ENCODE data around the gene ADA. TPM values are rescaled to one million over a fixed set of nuclear protein-coding genes. Genes with fewer than 3 reads are reported as not detected.

ADA gene
- total and polyA plus RNA-seq, 2 of the 13 experiments (the other 11 are each of a cell fraction or from before 2014, with no cell fraction given): 2.5 to 11.3 TPM

- TF ChIP-seq ZHX1 (CRISPR knock-in tag; IDR thresholded peaks at IDR 0.05; ENCODE audit: low read depth): no peak
- 0 out of 2 replicates have a peak, but pooled peaks have one; percentile 36 for TF ChIP-seq FOXP4 (CRISPR knock-in tag; IDR thresholded peaks at IDR 0.05)
- 0 out of 2 replicates have a peak, but pooled peaks have one; percentile 49 for TF ChIP-seq NFKB2 (CRISPR knock-in tag; IDR thresholded peaks at IDR 0.05; ENCODE audit: borderline replicate concordance)
- no peak for TF ChIP-seq ZNF652 (CRISPR knock-in tag; IDR thresholded peaks at IDR 0.05; ENCODE audit: borderline replicate concordance, low read depth)
- no peak for TF ChIP-seq HMGA1 (CRISPR knock-in tag; conservative IDR thresholded peaks at IDR 0.05)
- no peak for TF ChIP-seq GMEB1 (CRISPR knock-in tag; IDR thresholded peaks at IDR 0.05; ENCODE audit: borderline replicate concordance)
- no peak for TF ChIP-seq ZNF446 (CRISPR knock-in tag; IDR thresholded peaks at IDR 0.05)
- no peak for TF ChIP-seq CHCHD3 (CRISPR knock-in tag; IDR thresholded peaks at IDR 0.05)
- no peak for TF ChIP-seq PPARG (CRISPR knock-in tag; conservative IDR thresholded peaks at IDR 0.05)
- TF ChIP-seq SMAD9 (CRISPR knock-in tag; IDR thresholded peaks at IDR 0.05): no peak
- peak; percentile 86 for TF ChIP-seq TBL1XR1 (IDR thresholded peaks at IDR 0.05; ENCODE audit: borderline replicate concordance, low read length, partially characterized antibody)
- no peak for TF ChIP-seq PRDM4 (CRISPR knock-in tag; IDR thresholded peaks at IDR 0.05; ENCODE audit: borderline replicate concordance)
- TF ChIP-seq CREB1 (IDR thresholded peaks at IDR 0.05): 0 out of 2 replicates have a peak, but pooled peaks have one; percentile 44
- peak; percentile 60 for TF ChIP-seq CREB1 (CRISPR knock-in tag; IDR thresholded peaks at IDR 0.05)
- TF ChIP-seq ZNF704 (CRISPR knock-in tag; IDR thresholded peaks at IDR 0.05; ENCODE audit: borderline replicate concordance): no peak
- TF ChIP-seq ZNF672 (CRISPR knock-in tag; IDR thresholded peaks at IDR 0.05): no peak
- TF ChIP-seq PCBP1 (IDR thresholded peaks at IDR 0.05; ENCODE audit: borderline replicate concordance, low read depth, low read length): no peak
- TF ChIP-seq SRF (IDR thresholded peaks at IDR 0.05; ENCODE audit: low read depth, low read length): no peak
- TF ChIP-seq PAX8 (CRISPR knock-in tag; IDR thresholded peaks at IDR 0.05; ENCODE audit: borderline replicate concordance): no peak
- peak; percentile 47; the same call in 1 of the 2 replicates for TF ChIP-seq RCOR2 (CRISPR knock-in tag; IDR thresholded peaks at IDR 0.05)
Measured at GRCh38 chr20:44692932-44693480, 41.5 kb upstream of the ADA start (continued).

All from HepG2 (cell line).